Activated CD8-positive, alpha-beta memory T cell treated with anti-CD3 and anti-CD28 coated beads, Interleukin-2, amount 50 U/mL, for 1 hour (primary cell): ENCODE measurements around the gene FBXO28.

Experiments
- DNase-seq: peaks from one replicate; pipeline ENCODE4 v3.0.0-alpha.2; 2020; ENCODE audit errors: extremely low read depth

FBXO28 gene

GRCh38 chr1:224151117-224151516 is 37.2 kb downstream of the FBXO28 start:
- DNase-seq: no peak

- DNase-seq: no peak
Measured at GRCh38 chr1:224157316-224157715, 43.4 kb downstream of the FBXO28 start.

GRCh38 chr1:224159541-224159940 is 45.6 kb downstream of the FBXO28 start:
- no peak for DNase-seq

GRCh38 chr1:224160171-224160682 is 46.3 kb downstream of the FBXO28 start:
- DNase-seq: no peak

- no peak for DNase-seq
Measured at GRCh38 chr1:224162768-224163167, 48.9 kb downstream of the FBXO28 start.

GRCh38 chr1:224163311-224163710 is 49.4 kb downstream of the FBXO28 start:
- no peak for DNase-seq

GRCh38 chr1:224168859-224169380 is 55.0 kb downstream of the FBXO28 start:
- DNase-seq: no peak

- no peak for DNase-seq
Measured at GRCh38 chr1:224169718-224170270, 55.9 kb downstream of the FBXO28 start.

- DNase-seq: no peak
Measured at GRCh38 chr1:224170343-224170742, 56.4 kb downstream of the FBXO28 start.

- no peak for DNase-seq
Measured at GRCh38 chr1:224170748-224171478, 57.0 kb downstream of the FBXO28 start.

GRCh38 chr1:224172229-224172628 is 58.3 kb downstream of the FBXO28 start:
- no peak for DNase-seq

- no peak for DNase-seq
Measured at GRCh38 chr1:224173523-224173922, 59.6 kb downstream of the FBXO28 start.

- no peak for DNase-seq
Measured at GRCh38 chr1:224175617-224176016, 61.7 kb downstream of the FBXO28 start.

- DNase-seq: no peak
Measured at GRCh38 chr1:224177356-224177999, 63.6 kb downstream of the FBXO28 start.

- DNase-seq: no peak
Measured at GRCh38 chr1:224178894-224179293, 65.0 kb downstream of the FBXO28 start.

GRCh38 chr1:224180783-224181452 is 67.0 kb downstream of the FBXO28 start:
- DNase-seq: no peak

GRCh38 chr1:224181453-224181810 is 67.5 kb downstream of the FBXO28 start:
- DNase-seq: no peak

- DNase-seq: no peak
Measured at GRCh38 chr1:224182057-224182865, 68.3 kb downstream of the FBXO28 start.

- DNase-seq: peak; percentile 58
Measured at GRCh38 chr1:224182866-224183590, 69.1 kb downstream of the FBXO28 start, which contains the start of gene DEGS1. DEGS1 (plus strand) TSS chr1:224183240; CDS start chr1:224183337, 97 bp downstream.

- DNase-seq: no peak
Measured at GRCh38 chr1:224183591-224184312, 69.8 kb downstream of the FBXO28 start.
